B cell (primary cell): Measurements from ENCODE around the gene ALOX15. TPM values are rescaled to one million over a fixed set of nuclear protein-coding genes. Genes with fewer than 3 reads are reported as not detected.
"Not testable (repeated sequence)": the region's sequence is repeated elsewhere in the genome, so short reads cannot be mapped to it uniquely, and the experiment has no call there.

ENCODE experiments used
- ATAC-seq: fragments of 200-7000 bp; cut with Tn5 transposase; one replicate; pipeline ENCODE4 v1.10.0; 2021; ENCODE audit warnings: low read depth, mild to moderate bottlenecking, moderate number of reproducible peaks, moderate library complexity
- CTCF ChIA-PET: fragments of 350-600 bp; sonication (Branson Sonifier 250); formaldehyde crosslinking; loops from one replicate; lab custom pipeline; 2021; ENCODE audit warnings: antibody characterized with exemption, inconsistent platforms; lab: Charles Lee
- POLR2A ChIA-PET: fragments of 350-600 bp; sonication (Branson Sonifier 250); formaldehyde crosslinking; loops from one replicate; lab custom pipeline; 2021; ENCODE audit warnings: antibody characterized with exemption; lab: Charles Lee
- DNase-seq: peaks from one replicate; pipeline ENCODE4 v3.0.0; 2013
- H2AFZ ChIP-seq: 2 replicates; pipeline ENCODE4 v1.6.1; 2012; ENCODE audit warnings: mild to moderate bottlenecking, low read depth, low read length; ENCODE audit not compliant: insufficient read depth, poor library complexity, severe bottlenecking
- H3K27ac ChIP-seq, 2 donors: 1 replicate in 1 of 2; 2 replicates in 1 of 2; pipeline ENCODE4 v1.5.1; 2012 to 2013; ENCODE audit warnings: low read length in 2 of 2, mild to moderate bottlenecking in 2 of 2, moderate library complexity in 1 of 2
- H3K27me3 ChIP-seq, 4 experiments: fragments of 200-600 bp in 1 of 4; sonication (generic) in 1 of 4; replicated peaks in 1 of 4; 1 replicate in 2 of 4; 2 replicates in 2 of 4; pipeline versions ENCODE4 v1.6.1 to v1.7.0; 2013 to 2016; ENCODE audit warnings: low read length in 3 of 4, mild to moderate bottlenecking in 2 of 4, mixed read lengths in 1 of 4, moderate library complexity in 1 of 4; ENCODE audit not compliant: insufficient read depth in 4 of 4, control insufficient read depth in 3 of 4; ENCODE audit errors: control extremely low read depth in 1 of 4
- H3K36me3 ChIP-seq, 2 experiments: replicated peaks in 1 of 2; 1 replicate in 1 of 2; 2 replicates in 1 of 2; pipeline versions ENCODE4 v1.6.1 to v1.7.1; 2013; ENCODE audit warnings: low read length in 1 of 2; ENCODE audit not compliant: insufficient read depth in 2 of 2, control insufficient read depth in 1 of 2; ENCODE audit errors: control extremely low read depth in 1 of 2, extremely low read depth in 1 of 2
- H3K4me1 ChIP-seq, 2 donors: fragments of 200-600 bp in 1 of 2; sonication (generic) in 1 of 2; 1 replicate in 1 of 2; 2 replicates in 1 of 2; pipeline versions ENCODE4 v1.5.1 to v1.6.1; 2013 to 2017; ENCODE audit warnings: low read length in 2 of 2; ENCODE audit not compliant: control insufficient read depth in 2 of 2, insufficient read depth in 2 of 2
- H3K4me2 ChIP-seq: replicated peaks from 2 replicates; pipeline ENCODE3; 2012; ENCODE audit warnings: mild to moderate bottlenecking, low read depth, low read length; ENCODE audit not compliant: poor library complexity, severe bottlenecking
- H3K4me3 ChIP-seq, 5 experiments: fragments of 200-600 bp in 1 of 5; sonication (generic) in 1 of 5; 1 replicate in 3 of 5; 2 replicates in 2 of 5; pipeline versions ENCODE4 v1.5.1 to v1.7.0; 2011 to 2016; ENCODE audit warnings: low read length in 4 of 5, mild to moderate bottlenecking in 4 of 5, low read depth in 2 of 5, control low read depth in 1 of 5, moderate library complexity in 1 of 5; ENCODE audit not compliant: insufficient read depth in 1 of 5; ENCODE audit errors: control extremely low read depth in 1 of 5, extremely low read depth in 1 of 5
- H3K79me2 ChIP-seq: fragments of 200-600 bp; sonication (generic); one replicate; pipeline ENCODE4 v1.6.0; 2016; ENCODE audit warnings: low read length; ENCODE audit not compliant: control insufficient read depth, insufficient read depth
- H3K9ac ChIP-seq: fragments of 200-600 bp; sonication (generic); 2 replicates; pipeline ENCODE4 v1.6.1; 2017; ENCODE audit warnings: mild to moderate bottlenecking, low read length, moderate library complexity
- H3K9me3 ChIP-seq, 3 donors: one replicate each; pipeline versions ENCODE4 v1.6.1 to v1.7.1; 2013; ENCODE audit warnings: low read length in 2 of 3; ENCODE audit not compliant: control insufficient read depth in 2 of 3, insufficient read depth in 1 of 3; ENCODE audit errors: control extremely low read depth in 1 of 3
- H4K20me1 ChIP-seq: 2 replicates; pipeline ENCODE4 v1.6.0; 2012; ENCODE audit warnings: mild to moderate bottlenecking, low read length; ENCODE audit not compliant: insufficient read depth, control insufficient read depth, poor library complexity, severe bottlenecking
- H3K27ac Mint-ChIP-seq: one replicate; pipeline ENCODE4 v1.8.0; 2021; ENCODE audit warnings: mixed read lengths
- H3K27me3 Mint-ChIP-seq: one replicate; pipeline ENCODE4 v1.8.0; 2021; ENCODE audit warnings: mixed read lengths
- H3K4me1 Mint-ChIP-seq: one replicate; pipeline ENCODE4 v1.8.0; 2021; ENCODE audit warnings: mixed read lengths
- H3K4me3 Mint-ChIP-seq: one replicate; pipeline ENCODE4 v1.8.0; 2021; ENCODE audit warnings: mixed read lengths
- H3K9me3 Mint-ChIP-seq: one replicate; pipeline ENCODE4 v1.8.0; 2022; ENCODE audit warnings: mixed read lengths; ENCODE audit not compliant: insufficient read depth
- CTCF ChIP-seq: fragments of 200-600 bp; IDR thresholded peaks from one replicate; pipeline ENCODE4 v1.8.0; 2022; ENCODE audit warnings: antibody characterized with exemption, mild to moderate bottlenecking
- EZH2 ChIP-seq: IDR thresholded peaks from 2 replicates; pipeline ENCODE4 v1.6.1; 2012; ENCODE audit warnings: borderline replicate concordance, low read depth, mild to moderate bottlenecking, moderate library complexity, low read length; ENCODE audit not compliant: insufficient read depth, poor library complexity, severe bottlenecking
- WGBS: methylation state at CpG from one replicate; pipeline ENCODE4 v1.1.5; 2013; ENCODE audit warnings: missing lambda C conversion rate; ENCODE audit not compliant: insufficient coverage; 5-methylcytosine and 5-hydroxymethylcytosine counted together
- intact Hi-C: fragments of 100-400 bp; cut with micrococcal nuclease; formaldehyde crosslinking; loops from one replicate; pipeline ENCODE4 v1.10.0; 2022
- polyA plus RNA-seq: library from polyadenylated mRNA; depleted of rRNA; stranded (reverse); fragments of >200 nt; gene quantifications from 2 replicates; pipeline ENCODE4 v1.2.3, GENCODE V29; 2012
- total RNA-seq, 2 donors: library from RNA; stranded (reverse); fragments of 120-200 nt in 1 of 2; gene quantifications; 1 replicate in 1 of 2; 2 replicates in 1 of 2; pipeline versions ENCODE4 v1.2.3 to v1.2.4, GENCODE V29; 2013 to 2022

Gene ALOX15
- total and polyA plus RNA-seq, 2 donors (not counting 1 experiment from before 2014, with no cell fraction given), result 0.10 TPM; not detected in 1

- no peak for ATAC-seq
- TF ChIP-seq CTCF (no peak), EZH2 (no peak)
- no peaks in the 10 kb centered on the region for H3K9me3 Mint-ChIP-seq
- no peaks in the 10 kb centered on the region for H3K9me3 ChIP-seq
- no peak for DNase-seq
- no peak overlapping the region for H3K4me2 ChIP-seq
- H3K79me2 ChIP-seq, result no peaks in the 10 kb centered on the region
- 77% methylated on average over 24 of the region's 25 CpGs for WGBS
- H2AFZ ChIP-seq, result no peak overlapping the region
- no peak overlapping the region for H3K9ac ChIP-seq
- POLR2A ChIA-PET, result no interaction called here
- no peaks in the 10 kb centered on the region for H4K20me1 ChIP-seq
- peaks cover 0 to 8% (median 1%) of the 10 kb centered on the region in 4 experiments for H3K27me3 ChIP-seq
- no peak overlapping the region for H3K4me3 Mint-ChIP-seq
- H3K27ac Mint-ChIP-seq, result no peak overlapping the region
- no peaks in the 10 kb centered on the region for H3K4me1 ChIP-seq
- no peaks in the 10 kb centered on the region for H3K4me1 Mint-ChIP-seq
- no peak overlapping the region for H3K27ac ChIP-seq
- H3K4me3 ChIP-seq, result no peak overlapping the region
- CTCF ChIA-PET, result interaction anchor here (0.6 kb wide), 2 partner anchors 8 to 100 kb away, joined by 3 read pairs; no protein-coding TSS in a partner anchor
- intact Hi-C loops, result no loop called here
- H3K27me3 Mint-ChIP-seq, result peaks cover 40% of the 10 kb centered on the region
- H3K36me3 ChIP-seq, result no peaks in the 10 kb centered on the region
Measured at GRCh38 chr17:4607261-4607741, 34.2 kb downstream of the ALOX15 start.

GRCh38 chr17:4605826-4606225 lies 35.7 kb downstream of the ALOX15 start:
- no peaks in the 10 kb centered on the region for H3K79me2 ChIP-seq
- intact Hi-C loops, result no loop called here
- no peaks in the 10 kb centered on the region for H3K9me3 Mint-ChIP-seq
- peaks cover 0 to 8% (median 1%) of the 10 kb centered on the region in 4 experiments for H3K27me3 ChIP-seq
- H3K4me2 ChIP-seq, result no peak overlapping the region
- H3K4me1 Mint-ChIP-seq, result no peaks in the 10 kb centered on the region
- DNase-seq, result no peak
- 31% methylated on average over 8 of the region's 12 CpGs for WGBS
- peaks cover 36% of the 10 kb centered on the region for H3K27me3 Mint-ChIP-seq
- no peak overlapping the region for H3K27ac Mint-ChIP-seq
- H3K4me1 ChIP-seq, result no peaks in the 10 kb centered on the region
- POLR2A ChIA-PET, result no interaction called here
- CTCF ChIA-PET, result no interaction called here
- H3K4me3 Mint-ChIP-seq, result no peak overlapping the region
- H3K9me3 ChIP-seq, result no peaks in the 10 kb centered on the region
- no peak overlapping the region for H2AFZ ChIP-seq
- no peak for ATAC-seq
- no peak overlapping the region for H3K4me3 ChIP-seq
- H4K20me1 ChIP-seq, result no peaks in the 10 kb centered on the region
- no peaks in the 10 kb centered on the region for H3K36me3 ChIP-seq
- H3K27ac ChIP-seq, result no peak overlapping the region
- no peak for TF ChIP-seq CTCF
- TF ChIP-seq EZH2, result no peak
- H3K9ac ChIP-seq, result no peak overlapping the region

- H3K4me2 ChIP-seq, H3K4me1 Mint-ChIP-seq, H3K4me1 ChIP-seq, H3K9me3 Mint-ChIP-seq, H3K27me3 ChIP-seq, H3K4me3 Mint-ChIP-seq, DNase-seq, H3K79me2 ChIP-seq, H4K20me1 ChIP-seq, CTCF ChIA-PET, POLR2A ChIA-PET, H2AFZ ChIP-seq, ATAC-seq, H3K27ac ChIP-seq, H3K4me3 ChIP-seq, H3K9ac ChIP-seq, H3K27ac Mint-ChIP-seq, intact Hi-C loops, H3K9me3 ChIP-seq, H3K36me3 ChIP-seq: not testable (repeated sequence)
- peaks cover 33% of the 10 kb centered on the region for H3K27me3 Mint-ChIP-seq
- WGBS, result 95% methylated on average over 8 of the region's 11 CpGs
Measured at GRCh38 chr17:4604736-4605135, 36.7 kb downstream of the ALOX15 start.
